NCI-H1417 treated with DMSO at 0.1 percent for 48 hours (cell line): ENCODE data around the gene ZNF263.

Experiments used
- DNase-seq: peaks from one replicate; lab custom pipeline; 2025; lab: John Stamatoyannopoulos, UW

Gene ZNF263

GRCh38 chr16:3328104-3328503 lies 44.8 kb downstream of the ZNF263 start:
- DNase-seq, result no peak

DNA sequence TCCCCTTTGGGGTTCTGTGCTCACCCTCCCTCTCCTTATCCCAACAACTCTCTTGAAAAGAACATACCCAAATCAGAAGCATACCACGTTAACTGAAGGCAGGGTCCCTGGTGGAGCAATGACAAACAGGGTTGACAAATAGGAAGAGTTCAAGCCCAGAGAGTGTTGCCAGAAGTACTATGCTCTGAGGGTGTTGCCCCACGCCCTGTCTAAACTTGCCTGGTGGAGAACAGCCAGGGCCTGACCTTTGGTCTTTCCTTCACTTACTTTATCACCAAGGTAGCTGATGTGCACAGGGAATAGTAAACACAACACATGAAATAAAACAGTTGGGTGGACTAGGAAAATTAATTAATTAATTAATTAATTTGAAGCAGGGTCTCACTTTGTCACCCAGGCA lies 45.4 kb downstream of the ZNF263 start:
- DNase-seq, result no peak
